GM13976 (cell line): ENCODE data around the gene POTEM.
"Not testable (repeated sequence)": the region's sequence is repeated elsewhere in the genome, so short reads cannot be mapped to it uniquely, and the experiment has no call there.

Experiments used
- DNase-seq: peaks from one replicate; pipeline ENCODE4 v3.0.0; 2012; ENCODE audit warnings: low spot score
- in situ Hi-C: fragments of 300-500 bp; cut with MboI; formaldehyde crosslinking; loops from one replicate; pipeline ENCODE4 v1.12.0; 2022; ENCODE audit warnings: low sequenced_read_pairs, mixed read lengths, inconsistent platforms; ENCODE audit not compliant: unreplicated experiment

POTEM gene

DNA sequence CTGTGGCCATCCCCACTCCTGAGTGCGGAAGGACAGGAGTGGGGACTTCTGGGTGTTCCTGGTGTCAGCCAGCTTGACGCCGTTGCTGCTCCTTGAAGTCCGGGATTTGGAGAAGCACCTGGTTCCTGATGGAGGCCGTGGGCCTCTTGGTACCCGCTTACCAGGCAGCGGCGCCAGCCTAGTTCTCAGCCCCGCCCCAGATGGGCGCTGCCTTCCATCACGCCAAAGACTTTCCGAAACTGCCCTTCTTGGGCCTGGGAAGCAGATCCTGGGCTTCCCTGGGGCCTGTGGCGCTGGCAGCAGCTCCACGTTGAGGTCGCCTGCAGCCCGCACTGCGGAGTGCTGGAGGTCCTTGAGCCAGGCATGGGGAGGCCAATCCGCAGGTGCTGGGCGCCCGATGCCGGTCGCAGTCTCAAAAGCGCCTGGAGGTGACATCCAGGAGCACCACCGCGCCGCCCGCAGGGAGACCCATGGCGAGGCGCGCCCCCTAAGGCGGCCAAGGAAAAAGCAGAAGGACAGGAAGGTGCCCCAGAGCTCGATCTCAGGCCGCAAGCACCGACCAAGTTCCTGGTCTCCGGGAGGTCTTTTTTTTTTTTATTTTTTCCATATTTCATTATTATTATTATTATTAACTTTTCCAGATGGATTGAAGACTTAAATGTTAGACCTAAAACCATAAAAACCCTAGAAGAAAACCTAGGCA is 59.6 kb downstream of the POTEM start:
- in situ Hi-C loops, DNase-seq: not testable (repeated sequence)

DNA sequence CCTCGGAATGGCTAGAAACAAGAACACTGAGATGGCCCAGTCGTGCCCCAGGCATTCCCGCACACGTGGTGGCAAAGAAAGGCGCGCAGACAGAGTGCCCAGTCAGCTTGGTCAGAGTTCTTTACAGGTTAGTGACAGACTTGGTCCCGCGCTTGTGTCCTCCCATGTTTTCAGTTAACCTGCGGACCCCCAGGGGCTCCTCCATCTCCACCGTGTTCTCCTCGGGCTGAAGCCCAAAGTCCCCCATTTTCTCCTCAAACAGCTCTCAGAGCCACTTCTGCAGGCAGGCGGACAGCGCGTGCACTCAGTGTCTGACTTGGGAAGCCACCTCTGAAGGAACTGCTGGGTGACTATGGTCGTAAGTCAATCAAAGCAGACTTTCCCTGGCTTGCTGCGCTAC is 60.7 kb downstream of the POTEM start:
- DNase-seq, in situ Hi-C loops: not testable (repeated sequence)

GRCh38 chr14:19036811-19037382 is 69.7 kb downstream of the POTEM start:
- DNase-seq, in situ Hi-C loops: not testable (repeated sequence)

DNA sequence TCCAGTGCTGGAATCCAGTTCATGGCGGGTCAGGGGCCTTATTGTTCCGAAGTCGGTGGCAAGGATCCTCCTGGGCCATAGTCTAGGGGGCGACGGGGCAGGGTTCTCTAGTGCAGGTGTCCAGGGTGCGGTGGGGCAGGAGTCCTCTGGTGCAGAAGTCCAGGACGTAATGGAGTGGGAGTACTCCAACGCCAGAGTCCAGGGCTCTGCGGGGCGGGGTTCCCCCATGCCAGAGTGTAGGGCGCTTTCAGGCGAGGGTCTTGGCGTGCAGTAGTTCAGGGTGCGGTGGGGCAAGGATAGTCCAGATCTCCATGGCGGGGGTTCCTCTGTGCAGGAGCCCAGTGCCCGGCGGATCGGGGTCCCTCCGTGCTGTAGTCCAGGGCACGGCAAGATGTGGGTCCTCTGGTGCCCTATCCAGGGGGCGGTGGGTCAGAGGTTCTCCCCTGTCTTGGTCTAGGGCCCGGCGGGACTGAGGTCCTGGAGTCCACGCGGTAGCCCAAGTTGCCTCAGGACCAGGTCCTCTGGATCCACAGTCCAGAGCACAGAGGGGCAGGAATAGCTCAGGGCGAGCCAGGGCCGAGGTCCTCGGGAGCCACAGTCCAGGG is 70.9 kb downstream of the POTEM start:
- DNase-seq, in situ Hi-C loops: not testable (repeated sequence)

DNA sequence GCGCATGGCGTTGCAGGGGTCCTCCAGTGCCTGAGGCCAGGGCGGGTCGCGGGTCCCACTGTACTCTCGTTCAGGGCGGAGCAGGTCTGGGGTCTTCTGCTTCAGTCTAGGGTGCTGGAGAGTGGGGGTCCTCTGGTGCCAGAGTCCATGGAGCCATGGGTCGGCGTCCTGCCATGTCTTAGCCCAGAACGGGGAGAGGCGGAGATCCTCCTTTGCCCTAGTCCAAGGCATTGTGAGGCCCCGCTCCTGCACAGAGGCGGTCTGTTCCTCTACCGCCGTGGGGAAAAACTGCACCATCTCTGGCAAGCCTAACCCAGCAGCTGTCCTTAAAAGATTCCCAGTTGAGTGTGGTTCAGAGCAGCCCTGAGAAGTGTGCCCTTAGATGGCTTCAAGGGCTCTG is 71.6 kb downstream of the POTEM start:
- in situ Hi-C loops, DNase-seq: not testable (repeated sequence)

- DNase-seq, in situ Hi-C loops: not testable (repeated sequence)
Measured at GRCh38 chr14:19043384-19043783, 76.2 kb downstream of the POTEM start.
